Suprapubic skin (tissue), 4 donors: ENCODE data around the gene SPTBN5.

ENCODE experiments used
- EP300 ChIP-seq: sonication (generic); formaldehyde crosslinking; IDR thresholded peaks from one replicate; pipeline ENCODE4 v1.6.1; 2017; ENCODE audit warnings: antibody characterized with exemption
- POLR2AphosphoS5 ChIP-seq, 3 donors: sonication (generic); formaldehyde crosslinking; IDR thresholded peaks; one replicate each; pipeline ENCODE4 v1.6.1; 2017; ENCODE audit warnings: antibody characterized with exemption in 3 of 3
- TF ChIP-seq, protein P1 (sequence below), 2 donors: fragments of 200-600 bp in 1 of 2; fragments of 450-650 bp in 1 of 2; sonication (generic) in 1 of 2; IDR thresholded peaks; one replicate each; pipeline ENCODE4 v1.5.1; 2016 to 2019; ENCODE audit warnings: antibody characterized with exemption in 2 of 2, mild to moderate bottlenecking in 1 of 2, moderate library complexity in 1 of 2

DNA sequence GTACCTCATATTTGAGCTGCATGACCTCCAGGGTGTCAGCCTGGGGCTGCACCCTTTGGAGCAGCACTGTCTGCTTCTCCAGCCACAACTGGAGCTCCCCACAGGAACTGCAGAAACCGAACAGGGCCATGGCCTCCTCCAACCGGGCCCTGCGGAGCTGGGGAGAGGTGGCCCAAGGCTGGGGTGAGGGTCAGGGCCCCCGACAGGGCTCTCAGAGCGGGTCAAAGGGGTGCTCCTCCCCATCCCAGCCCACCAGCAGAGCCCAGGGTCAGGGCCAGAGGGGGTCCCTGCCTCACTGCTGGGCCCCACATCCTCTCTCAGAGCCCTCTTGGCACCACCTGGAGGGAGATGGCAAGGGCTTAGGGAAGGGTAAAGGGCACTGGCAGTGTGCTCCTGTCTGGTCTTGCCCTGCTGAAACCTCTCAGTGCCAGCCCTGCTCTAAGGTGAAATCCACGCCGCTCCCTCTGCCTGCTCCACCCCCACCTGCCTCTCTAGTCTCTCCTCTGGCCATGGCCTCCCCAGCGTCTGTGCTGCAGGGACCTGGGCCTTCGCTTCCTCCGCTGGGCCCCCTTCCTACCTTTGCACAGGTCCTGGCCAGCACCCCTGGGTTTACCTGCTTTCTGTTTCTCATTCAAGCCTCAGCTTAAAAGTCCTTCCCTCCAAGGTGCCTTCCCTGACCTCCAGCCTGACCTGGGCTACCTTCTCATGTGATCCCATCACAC is 13.5 kb downstream of the SPTBN5 start:
- TF ChIP-seq, protein P1, sequence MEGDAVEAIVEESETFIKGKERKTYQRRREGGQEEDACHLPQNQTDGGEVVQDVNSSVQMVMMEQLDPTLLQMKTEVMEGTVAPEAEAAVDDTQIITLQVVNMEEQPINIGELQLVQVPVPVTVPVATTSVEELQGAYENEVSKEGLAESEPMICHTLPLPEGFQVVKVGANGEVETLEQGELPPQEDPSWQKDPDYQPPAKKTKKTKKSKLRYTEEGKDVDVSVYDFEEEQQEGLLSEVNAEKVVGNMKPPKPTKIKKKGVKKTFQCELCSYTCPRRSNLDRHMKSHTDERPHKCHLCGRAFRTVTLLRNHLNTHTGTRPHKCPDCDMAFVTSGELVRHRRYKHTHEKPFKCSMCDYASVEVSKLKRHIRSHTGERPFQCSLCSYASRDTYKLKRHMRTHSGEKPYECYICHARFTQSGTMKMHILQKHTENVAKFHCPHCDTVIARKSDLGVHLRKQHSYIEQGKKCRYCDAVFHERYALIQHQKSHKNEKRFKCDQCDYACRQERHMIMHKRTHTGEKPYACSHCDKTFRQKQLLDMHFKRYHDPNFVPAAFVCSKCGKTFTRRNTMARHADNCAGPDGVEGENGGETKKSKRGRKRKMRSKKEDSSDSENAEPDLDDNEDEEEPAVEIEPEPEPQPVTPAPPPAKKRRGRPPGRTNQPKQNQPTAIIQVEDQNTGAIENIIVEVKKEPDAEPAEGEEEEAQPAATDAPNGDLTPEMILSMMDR (IDR thresholded peaks at IDR 0.05): no peak
- TF ChIP-seq EP300 (no peak), POLR2AphosphoS5 (IDR thresholded peaks at IDR 0.05) (no peak)
